HG03354 (cell line): ENCODE data around the gene ACSL6.
"Not testable (repeated sequence)": the region's sequence is repeated elsewhere in the genome, so short reads cannot be mapped to it uniquely, and the experiment has no call there.

ENCODE experiments used
- ATAC-seq: cut with Tn5 transposase; IDR thresholded peaks from one replicate; pipeline ENCODE4 v1.9.1; 2021; ENCODE audit warnings: mild to moderate bottlenecking; ENCODE audit not compliant: unreplicated experiment, poor library complexity, severe bottlenecking

The ACSL6 gene

DNA sequence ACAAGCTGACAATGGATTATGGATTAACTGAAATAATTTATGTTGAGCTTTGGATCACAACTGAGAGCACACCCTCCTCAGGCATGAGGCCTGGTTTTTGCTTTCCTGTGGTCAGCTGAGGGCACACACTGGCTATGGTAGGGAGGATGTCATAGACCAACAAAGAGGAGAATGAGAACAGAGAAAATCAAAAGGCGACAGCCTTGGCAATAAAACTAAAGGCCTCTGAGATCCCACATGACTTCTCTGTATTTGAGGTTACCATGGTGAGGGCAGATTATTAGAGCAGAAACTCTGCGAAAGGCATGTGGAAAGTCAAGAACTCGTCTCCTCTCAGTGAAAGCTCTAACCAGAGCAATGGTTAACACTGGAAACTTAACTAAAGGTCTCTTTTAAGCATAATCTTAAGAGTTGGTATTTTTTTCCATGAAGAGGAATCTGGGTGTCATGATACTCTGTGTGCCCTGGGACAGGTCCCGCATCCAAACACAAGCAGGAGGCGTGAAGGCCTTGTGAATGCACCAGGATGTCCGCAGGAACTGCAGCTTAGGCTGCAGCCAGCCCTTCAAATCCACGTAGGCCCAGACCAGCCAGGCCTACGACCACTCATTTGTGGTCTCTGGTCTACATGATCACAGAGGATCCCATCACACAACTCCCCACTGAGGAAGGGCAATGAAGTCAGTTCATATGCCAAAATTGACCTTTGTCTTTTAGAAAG is 53.6 kb downstream of the ACSL6 start:
- no peak for ATAC-seq

DNA sequence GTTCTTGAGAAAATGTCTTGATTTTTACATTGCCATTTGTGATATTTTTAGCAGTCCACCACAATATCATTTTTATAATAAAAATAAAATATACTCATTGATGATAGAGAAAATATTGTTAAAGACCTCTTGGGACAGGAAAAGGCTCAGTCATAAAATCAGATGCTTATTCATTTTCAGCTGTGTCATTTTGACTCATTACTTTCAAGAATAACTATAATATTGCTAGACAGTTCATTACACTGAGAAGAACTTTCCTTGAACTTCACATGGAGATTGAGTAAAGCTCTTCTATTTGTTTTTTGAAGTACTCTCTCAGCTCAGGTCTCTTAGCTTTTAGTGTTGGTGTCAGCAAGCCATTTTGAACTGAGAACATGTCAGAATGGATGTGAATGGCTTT is 57.5 kb downstream of the ACSL6 start:
- ATAC-seq = no peak

DNA sequence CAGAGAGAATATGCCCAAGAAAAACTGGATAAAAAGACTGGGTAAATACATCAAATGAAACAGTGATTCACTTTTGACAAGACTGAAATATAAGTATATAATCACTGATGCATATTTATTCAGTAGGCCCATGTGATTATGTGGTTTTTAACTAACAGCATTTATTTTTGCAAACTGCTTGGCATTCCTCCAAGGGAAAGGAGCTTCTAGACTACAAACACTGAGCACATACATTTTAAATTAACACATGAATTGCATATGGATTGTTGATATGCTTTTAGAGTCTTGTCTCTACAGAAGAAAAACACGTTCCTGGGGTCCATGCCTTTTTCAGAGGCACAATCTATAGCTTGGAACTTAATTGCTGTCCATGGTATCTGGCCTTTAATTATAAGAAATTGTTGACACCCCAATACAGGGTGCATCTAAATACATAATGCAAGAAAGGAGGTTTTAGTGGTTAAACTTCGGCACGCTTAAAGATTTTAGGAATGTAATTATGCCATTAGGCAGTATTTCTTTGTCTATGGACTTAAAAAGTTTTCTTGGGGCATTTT is 59.1 kb downstream of the ACSL6 start:
- ATAC-seq = no peak

DNA sequence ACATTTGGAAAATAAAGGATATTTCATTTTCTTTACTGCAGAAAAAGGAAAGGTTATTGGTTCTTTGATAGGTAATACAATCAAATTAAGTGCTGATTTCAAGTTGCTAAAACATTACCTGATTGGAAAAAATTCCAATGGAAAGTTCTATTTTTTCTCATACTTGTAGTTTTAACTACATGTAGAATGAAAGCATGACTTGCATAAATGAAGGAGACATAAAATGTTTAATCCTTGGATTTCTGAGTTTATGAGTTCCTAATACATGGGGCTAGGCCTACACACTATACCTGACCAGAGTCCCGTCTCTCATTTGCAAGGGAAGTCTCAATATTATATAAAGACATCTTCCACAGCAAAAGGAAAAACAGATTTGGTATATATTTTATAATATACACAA is 60.8 kb downstream of the ACSL6 start:
- ATAC-seq = no peak

DNA sequence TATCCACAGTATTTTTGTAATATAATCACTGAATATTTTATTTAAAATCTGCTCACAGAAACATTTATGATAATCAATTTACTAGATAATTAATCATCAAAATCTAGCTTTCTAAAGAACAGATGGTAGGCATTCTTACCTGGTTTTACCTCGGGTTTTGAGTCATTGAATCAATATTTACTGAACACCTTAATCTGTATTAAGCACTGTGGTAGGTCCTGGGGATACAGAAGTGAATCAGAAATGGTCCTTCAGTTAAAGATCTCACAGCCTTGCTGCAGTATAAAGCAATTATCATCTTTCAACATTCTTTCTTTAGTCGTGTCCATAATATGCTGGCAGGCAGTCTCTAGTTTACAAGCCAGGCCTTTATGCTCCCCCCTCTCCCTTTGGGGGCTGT is 64.0 kb downstream of the ACSL6 start:
- ATAC-seq = no peak

DNA sequence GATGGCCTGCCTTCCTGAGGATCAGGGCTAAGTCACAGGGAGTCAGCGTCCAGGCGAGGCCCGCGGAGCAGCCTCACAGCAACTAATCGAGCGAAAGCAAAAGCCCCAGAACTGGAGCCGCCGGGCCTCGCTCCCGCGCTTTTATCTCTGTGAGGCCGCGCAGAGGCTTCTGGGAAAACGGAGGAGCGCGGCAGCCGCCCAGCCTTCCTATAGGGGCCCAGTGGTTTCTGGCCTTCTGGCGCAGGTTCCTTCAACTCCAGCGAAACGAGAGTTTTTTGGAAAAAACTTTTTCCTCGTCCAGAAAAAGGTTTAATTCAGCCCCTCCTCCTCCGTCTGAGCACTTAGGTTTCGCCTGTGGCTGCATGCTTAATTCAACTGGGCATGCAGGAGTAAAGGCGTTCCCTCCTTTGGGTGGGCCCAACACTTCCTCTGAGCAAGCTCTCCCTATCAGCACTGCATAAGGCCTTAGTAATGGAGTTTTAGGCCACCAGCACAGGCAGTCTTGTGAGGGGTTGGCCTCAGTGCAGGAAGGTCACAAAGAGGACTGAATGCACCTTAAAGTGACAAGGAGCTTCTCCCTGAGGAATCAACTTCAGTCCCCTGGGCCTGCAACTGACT is 65.8 kb downstream of the ACSL6 start, which contains the start of gene MEIKIN:
TSS of gene MEIKIN (minus strand) at position 113 of the 618 bp plus-strand sequence. CDS start 158 bp downstream, outside the sequence.
- no peak for ATAC-seq

DNA sequence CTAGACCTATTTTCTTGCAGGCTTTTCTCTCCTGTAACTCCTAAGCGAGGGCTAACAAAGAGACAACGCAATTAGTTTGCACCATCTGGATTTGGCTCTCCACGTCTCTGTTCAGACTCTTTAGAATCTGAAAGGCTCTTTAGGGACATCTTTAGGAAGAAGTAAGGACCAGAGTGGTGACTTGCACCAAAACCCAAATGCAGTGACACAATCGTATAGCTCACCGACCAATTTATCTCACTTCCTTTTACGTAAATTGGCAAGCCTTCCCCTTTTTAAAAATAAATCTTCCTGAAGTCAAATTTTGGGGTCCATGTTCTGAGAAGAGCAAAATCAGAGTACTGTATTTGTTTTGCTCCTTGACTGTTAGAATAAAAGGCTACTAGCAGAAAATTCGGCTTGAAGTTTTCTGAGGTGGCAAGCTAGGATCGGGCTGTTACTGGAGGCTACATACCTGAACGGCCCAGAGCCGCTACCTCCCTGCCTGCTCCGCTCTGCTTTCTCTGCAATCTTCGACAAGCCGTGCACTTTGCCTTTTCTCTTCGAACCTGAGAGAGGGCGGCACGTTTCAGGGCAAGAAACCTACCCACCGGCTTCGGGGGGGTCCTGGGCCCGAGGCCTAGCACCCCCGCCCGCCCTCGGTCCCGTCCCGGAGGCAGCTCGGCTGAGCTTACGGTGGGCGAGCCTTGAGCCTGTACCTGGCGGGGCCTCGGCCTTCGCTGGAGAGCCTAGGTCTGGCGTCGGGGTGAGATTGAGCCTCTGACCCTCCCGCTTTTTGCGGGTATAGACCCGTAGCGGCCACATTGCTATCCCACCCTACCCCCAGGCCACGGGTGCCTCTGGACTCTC is 66.5 kb downstream of the ACSL6 start:
- no peak for ATAC-seq

DNA sequence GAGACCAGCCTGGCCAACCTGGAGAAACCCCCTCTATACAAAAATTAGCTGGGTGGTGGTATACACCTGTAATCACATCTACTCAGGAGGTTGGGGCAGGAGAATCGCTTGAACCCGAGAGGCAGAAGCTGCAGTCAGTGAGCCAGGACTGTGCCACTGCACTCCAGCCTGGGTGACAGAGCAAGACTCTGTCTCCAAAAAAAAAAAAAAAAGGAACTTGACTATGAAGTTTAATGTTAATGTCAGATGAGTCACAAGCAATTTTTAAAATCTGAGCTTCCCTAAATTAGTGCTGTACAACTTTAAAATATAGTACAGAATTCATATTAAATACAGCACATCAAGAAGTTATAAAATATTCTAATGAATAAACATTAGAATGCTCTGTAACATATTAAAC is 67.5 kb downstream of the ACSL6 start:
- no peak for ATAC-seq

DNA sequence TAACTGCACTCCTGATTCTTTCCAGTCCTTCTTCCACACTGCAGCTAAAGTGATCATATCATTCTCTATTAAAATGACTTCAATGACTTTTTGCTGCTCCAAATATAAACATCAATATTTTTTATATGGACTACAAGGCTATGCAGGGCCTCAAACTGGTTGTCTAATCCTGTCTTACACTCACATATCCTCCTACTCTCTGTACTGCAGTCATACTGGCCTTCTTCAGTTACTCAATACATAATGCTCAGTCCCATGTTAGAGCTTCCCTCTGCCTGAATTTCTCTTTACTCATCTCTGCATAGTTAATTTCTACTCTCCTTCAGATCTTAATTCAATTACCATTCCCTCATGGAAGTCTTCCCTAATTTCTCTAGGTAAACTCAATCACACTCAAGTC is 69.4 kb downstream of the ACSL6 start:
- no peak for ATAC-seq

DNA sequence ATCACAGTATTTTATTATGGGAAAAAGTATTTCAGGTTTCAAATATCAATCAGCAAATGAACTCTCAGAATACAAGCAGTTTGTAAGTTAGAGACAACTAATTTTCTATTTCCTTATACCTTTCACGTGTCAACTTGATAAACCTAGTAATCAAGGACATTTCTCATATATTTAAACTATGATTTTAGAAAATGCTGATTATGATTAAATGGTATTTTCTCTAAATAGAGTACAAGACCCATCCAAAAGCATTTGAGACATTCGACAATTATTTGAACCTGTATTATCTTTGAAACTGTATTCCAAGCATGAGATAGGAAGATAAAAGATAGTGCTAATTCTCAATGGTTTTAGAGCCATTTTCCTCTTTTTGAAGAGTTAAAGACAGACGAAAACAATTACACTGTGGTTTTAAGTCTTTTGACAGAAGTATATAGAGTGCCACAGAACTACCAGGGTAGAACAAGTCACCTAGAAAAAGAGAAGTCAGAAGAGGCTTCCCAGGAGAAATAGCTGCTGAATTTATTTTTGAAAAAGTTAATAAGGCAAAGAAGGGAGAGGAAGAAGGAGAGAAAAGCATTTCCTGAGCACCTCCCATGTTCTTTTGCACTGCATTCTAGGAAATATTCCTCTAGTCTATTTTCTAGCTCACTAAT is 71.6 kb downstream of the ACSL6 start:
- no peak for ATAC-seq

DNA sequence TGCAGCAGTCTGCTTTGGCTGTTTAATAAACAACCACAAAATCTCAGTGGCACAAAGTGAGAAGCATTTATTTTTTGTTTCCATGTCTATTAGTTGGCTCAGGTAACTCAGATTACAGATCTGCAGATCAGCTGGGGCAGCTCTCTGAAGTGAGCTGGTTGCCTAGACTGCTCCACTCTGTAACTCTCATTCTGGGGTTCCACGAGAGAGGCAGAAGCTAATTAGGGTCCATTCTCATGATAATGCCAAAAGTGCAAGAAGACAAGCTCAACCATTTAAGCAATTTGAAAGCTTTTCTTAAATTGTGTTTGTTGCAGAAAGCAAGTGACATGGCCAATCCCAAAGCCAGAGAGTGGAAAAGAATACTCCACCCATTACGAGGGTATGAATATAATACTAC is 79.2 kb downstream of the ACSL6 start:
- no peak for ATAC-seq

DNA sequence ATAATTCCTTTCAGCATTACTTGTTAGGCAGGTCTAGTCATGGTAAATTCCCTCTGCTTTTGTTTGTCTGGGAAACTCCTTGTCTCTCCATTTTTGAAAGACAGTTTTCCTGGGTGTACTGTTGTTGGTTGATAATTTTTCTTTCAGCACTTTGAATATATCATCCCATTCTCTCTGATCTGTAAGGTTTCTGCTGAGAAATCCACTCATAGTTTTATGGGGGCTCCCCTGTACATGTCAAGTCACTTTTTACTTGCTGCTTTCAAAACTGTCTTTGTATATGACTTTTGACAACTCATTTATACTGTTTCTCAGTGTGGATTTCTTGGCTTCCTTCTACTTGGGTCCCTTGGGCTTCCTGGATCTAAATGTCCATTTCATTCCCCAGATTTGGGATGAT is 82.5 kb downstream of the ACSL6 start:
- no peak for ATAC-seq

DNA sequence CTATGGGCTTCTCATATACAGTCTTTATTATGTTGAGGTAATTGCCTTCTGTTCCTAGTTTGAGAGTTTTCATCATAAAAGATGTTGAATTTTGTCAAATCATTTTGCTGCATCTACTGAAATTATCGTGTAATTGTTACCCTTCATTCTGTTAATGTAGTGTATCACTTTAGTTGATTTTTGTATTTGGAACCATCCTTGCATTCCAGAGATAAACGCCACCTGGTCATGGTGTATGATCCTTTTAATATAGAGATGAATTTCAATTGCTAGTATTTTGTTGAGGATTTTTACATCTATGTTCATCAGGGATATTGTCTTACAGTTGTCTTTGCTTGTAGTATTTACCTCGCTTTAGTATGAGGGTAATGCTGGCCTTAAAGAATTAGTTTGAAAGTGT is 85.3 kb downstream of the ACSL6 start:
- no peak for ATAC-seq

DNA sequence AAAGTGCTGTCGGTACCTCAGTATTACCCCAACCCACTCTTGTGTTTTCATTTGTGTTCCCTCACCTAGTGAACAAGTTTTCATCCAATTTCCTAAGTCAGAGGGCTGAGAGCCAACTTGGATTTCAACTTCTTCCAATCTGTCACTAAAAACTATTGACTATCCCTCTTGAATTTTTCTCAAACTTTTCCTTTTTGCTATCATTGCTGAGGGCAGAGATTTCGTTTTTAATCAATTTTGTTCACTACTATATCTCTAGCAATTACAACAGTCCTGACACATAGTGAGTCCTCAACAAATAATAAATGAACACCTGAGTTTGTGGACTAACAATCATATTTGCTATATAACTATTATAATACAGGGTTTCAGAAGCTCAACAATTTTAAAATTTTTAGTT is 95.0 kb downstream of the ACSL6 start:
- ATAC-seq = no peak

DNA sequence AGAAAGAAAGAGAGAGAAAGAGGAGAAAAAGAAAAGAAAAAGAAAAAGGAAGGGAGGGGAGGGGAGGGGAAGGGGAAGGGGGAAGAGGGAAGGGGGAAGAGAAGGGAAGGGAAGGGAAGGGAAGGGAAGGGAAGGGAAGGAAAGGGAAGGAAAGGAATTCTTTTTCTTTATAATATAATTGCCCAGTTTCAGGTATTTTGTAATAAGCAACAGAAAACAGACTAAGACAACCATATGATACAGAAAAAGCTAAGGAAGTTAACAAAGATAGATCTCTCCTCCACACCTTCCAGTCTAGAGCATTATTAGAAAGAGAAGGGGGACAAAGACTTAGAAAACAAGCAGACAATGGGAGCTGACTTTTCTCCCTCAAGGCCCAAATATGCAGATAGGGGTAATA is 97.0 kb downstream of the ACSL6 start:
- ATAC-seq = no peak

DNA sequence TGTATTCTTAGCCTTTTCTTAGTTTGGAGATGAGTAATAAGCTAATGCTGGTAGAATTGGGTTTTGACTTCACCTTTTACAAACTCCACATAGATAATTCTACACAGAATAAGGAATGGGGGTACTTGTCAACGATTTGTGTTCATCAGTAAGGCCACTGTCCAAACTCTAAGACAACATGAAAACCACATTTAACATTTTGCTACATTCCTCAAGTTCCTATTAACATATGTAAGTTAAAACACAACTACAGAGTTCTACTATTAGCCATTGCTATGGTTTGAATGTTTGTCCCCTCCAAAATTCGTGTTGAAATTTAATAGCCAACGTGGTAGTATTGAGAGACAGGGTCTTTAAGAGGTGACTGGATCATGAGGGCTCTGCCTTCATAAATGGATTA is 97.9 kb downstream of the ACSL6 start:
- no peak for ATAC-seq

DNA sequence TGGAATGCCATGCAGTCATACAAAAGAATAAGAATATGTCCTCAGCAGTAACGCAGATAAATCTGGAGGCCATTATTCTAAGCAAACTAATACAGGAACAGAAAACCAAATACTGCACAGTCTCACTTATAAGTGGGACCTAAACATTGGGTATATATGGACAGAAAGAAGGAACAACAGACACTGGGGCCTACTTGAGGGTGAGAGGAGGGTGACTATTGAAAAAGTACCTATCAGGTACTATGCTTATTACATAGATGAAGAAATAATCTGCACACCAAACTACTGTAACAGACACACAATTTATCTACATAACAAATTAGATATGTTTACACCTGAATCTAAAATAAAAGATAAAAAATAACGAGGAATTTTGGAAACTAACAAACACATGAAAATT is 104.8 kb downstream of the ACSL6 start:
- no peak for ATAC-seq

DNA sequence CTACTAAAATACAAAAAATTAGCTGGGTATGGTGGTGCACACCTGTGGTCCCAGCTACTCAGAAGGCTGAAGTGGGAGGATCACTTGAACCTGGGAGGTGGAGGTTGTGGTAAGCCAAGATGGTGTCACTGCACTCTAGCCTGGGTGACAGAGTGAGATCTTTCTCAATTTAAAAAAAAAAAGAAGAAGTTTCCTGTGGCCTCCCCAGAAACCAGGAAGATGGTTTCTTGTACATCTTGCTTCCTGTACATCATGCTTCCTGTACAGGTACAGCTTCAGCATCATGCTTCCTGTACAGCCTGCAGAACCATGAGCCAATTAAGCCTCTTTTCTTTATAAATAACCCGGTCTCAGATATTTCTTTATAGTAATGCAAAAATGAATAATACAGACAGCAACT is 109.2 kb downstream of the ACSL6 start:
- not testable (repeated sequence) for ATAC-seq
